Activated T-cell treated with anti-CD3 and anti-CD28 coated beads, Interleukin-2, amount 50 U/mL, for 24 hours (primary cell): Measurements from ENCODE around the gene SLC9A3.

Experiments used
- DNase-seq: peaks from one replicate; pipeline ENCODE4 v3.0.0-alpha.2; 2020
- H3K27ac Mint-ChIP-seq: 2 replicates; pipeline ENCODE4 v1.8.0; 2020; ENCODE audit warnings: mild to moderate bottlenecking, mixed read lengths
- H3K27me3 Mint-ChIP-seq: 2 replicates; pipeline ENCODE4 v1.8.0; 2020; ENCODE audit warnings: mixed read lengths
- H3K36me3 Mint-ChIP-seq: 2 replicates; pipeline ENCODE4 v1.8.0; 2020; ENCODE audit warnings: low read depth, mixed read lengths
- H3K4me1 Mint-ChIP-seq: 2 replicates; pipeline ENCODE4 v1.8.0; 2020; ENCODE audit warnings: low read depth, mixed read lengths
- H3K4me3 Mint-ChIP-seq: 2 replicates; pipeline ENCODE4 v1.8.0; 2020; ENCODE audit warnings: mild to moderate bottlenecking, moderate library complexity, mixed read lengths
- H3K9me3 Mint-ChIP-seq: 2 replicates; pipeline ENCODE4 v1.8.0; 2020; ENCODE audit warnings: mixed read lengths

SLC9A3 gene

DNA sequence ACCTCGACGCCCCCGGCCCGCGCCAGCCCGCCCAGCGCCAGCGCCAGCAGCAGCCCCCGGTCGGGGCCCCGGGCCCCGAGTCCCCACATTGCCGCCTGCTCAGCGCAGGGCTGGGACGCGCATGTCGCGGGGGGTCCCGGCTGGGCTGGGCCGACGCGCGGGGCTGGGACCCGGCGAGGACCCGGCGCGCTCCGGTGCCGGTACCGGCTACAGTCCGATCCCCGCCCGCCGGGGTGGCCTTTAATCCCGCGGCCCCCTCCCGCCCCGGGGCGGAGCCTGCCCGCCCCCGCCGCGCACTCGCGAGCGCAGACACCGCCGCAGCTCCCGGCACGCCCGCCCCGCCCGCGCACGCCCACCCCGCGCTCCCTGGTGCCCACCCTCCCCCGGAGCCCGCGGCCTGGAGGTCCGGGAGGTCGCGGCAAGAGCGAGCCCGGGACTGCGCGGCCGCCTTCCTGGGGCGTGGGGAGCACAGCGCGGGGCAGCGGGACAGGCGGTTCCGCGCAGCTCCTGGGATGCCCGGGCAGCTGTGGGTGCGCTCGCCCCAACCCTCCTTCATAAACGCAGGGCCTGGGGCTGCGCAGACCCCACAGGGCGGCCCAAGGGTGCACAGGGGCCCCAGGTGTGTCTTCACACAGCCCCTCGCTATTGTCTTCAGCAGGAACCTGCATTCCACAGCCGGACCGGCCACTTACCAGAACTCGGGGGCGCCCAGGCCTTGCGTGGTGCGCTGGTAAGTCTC is at the start of gene SLC9A3:
Gene SLC9A3 (minus strand): TSS at position 216 of the 739 bp plus-strand sequence.
- H3K4me1 Mint-ChIP-seq: peaks cover 34% of the 10 kb centered on the region
- H3K27ac Mint-ChIP-seq: no peak within 1 kb of the TSS
- H3K4me3 Mint-ChIP-seq: peak within 1 kb of the TSS; percentile 27
- H3K36me3 Mint-ChIP-seq: no peaks in the 10 kb centered on the region
- no peaks in the 10 kb centered on the region for H3K9me3 Mint-ChIP-seq
- no peak for DNase-seq
- H3K27me3 Mint-ChIP-seq: peaks cover 75% of the 10 kb centered on the region

DNA sequence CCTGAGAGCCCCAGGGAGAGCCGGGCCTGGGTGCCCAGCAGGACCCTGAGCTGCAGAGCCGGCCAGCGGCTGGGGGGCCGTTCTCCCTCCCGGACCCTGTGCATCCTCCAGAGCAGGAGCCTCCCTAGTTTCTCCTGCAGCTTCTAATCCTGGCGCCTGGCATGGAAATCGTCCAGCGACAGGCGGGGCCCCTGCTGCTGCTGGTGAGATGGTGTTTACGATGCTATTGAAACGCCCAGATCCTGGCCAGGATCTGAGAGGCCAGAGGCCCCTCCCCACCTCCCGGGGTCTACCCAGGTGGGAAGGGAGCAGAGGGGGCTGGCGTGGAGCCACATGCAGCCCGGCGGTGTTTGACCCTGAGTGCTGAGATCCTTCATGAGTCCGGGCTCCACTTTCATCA is 49.7 kb upstream of the SLC9A3 start:
- Mint-ChIP-seq H3K36me3 (no peaks in the 10 kb centered on the region), H3K4me1 (no peaks in the 10 kb centered on the region), H3K27me3 (peaks cover 34% of the 10 kb centered on the region), H3K4me3 (no peak overlapping the region), H3K9me3 (peaks cover 14% of the 10 kb centered on the region), H3K27ac (no peak overlapping the region)
- DNase-seq: no peak

DNA sequence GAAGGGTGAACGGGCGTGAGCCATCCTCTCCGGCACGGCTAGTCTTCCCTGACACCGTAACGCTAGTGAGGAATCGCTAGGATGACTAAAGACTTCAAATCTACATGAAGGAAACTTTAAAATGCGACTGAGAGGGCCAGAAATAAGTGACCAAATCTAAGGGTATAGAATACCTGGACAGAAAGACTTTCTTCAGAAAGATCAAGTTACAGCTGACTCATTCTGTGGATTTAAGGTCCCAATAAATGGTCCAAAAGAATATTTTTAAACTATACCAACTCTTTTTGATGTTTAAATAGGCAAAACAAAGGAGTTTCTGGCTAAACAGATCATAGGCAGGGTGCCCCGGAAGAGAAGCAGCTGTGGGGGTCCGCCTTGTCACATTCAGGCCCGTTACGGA is 49.0 kb upstream of the SLC9A3 start:
- Mint-ChIP-seq H3K27ac (no peak overlapping the region), H3K4me1 (no peaks in the 10 kb centered on the region), H3K4me3 (no peak overlapping the region), H3K9me3 (peaks cover 14% of the 10 kb centered on the region), H3K36me3 (no peaks in the 10 kb centered on the region), H3K27me3 (peaks cover 31% of the 10 kb centered on the region)
- no peak for DNase-seq

DNA sequence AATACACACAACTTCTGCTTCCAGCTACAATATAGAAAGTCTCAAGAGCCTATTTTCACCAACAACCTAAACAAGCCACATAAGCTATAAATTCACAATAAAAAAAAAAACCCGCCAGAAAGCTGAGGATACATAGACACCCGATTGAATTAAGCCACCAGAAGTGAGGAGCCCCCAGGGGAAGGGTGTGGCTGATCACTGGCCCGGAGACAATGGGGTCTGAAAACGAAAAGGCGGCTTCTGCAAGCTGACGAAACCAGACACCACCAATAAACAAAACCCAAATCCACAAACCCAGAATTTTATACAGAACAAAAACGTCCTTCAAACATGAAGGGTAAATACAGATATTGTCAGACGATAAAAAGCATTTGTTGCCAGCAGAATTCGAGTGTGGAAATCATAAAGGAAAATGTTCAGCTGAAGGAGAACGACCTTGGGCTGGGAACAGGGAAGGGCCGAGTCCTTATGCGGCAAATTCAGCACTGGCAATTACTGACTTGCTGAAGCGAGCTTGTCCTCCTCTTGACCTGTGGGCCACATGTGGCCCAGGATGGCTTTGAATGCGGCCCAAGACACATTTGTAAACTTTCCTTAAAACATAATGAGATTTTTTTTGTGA is 48.3 kb upstream of the SLC9A3 start:
- no peak for DNase-seq
- Mint-ChIP-seq H3K27me3 (peaks cover 33% of the 10 kb centered on the region), H3K9me3 (peaks cover 14% of the 10 kb centered on the region), H3K4me1 (no peaks in the 10 kb centered on the region), H3K4me3 (no peak overlapping the region), H3K27ac (no peak overlapping the region), H3K36me3 (no peaks in the 10 kb centered on the region)

DNA sequence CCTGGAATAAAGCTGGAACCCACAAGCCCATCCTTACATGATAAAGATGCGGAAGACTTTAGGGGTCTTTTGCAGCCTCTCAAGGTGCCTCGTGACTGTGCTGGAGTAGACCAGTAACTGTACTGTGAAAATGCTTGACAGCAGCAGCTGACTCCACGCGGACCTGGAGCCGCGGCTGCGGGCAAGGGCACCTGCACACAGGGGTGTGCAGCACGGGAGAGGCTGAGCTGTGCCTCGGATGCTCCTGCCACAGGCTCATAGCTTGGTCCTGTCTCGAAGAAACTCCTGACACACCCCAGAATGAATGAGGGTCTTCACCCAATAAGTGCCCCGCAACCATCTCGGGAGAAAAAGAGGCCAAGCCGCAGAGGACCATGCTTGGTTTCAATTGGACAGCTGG is 47.5 kb upstream of the SLC9A3 start:
- no peak for DNase-seq
- Mint-ChIP-seq H3K4me3 (no peak overlapping the region), H3K9me3 (peaks cover 14% of the 10 kb centered on the region), H3K27me3 (peaks cover 41% of the 10 kb centered on the region), H3K27ac (no peak overlapping the region), H3K36me3 (no peaks in the 10 kb centered on the region), H3K4me1 (no peaks in the 10 kb centered on the region)

DNA sequence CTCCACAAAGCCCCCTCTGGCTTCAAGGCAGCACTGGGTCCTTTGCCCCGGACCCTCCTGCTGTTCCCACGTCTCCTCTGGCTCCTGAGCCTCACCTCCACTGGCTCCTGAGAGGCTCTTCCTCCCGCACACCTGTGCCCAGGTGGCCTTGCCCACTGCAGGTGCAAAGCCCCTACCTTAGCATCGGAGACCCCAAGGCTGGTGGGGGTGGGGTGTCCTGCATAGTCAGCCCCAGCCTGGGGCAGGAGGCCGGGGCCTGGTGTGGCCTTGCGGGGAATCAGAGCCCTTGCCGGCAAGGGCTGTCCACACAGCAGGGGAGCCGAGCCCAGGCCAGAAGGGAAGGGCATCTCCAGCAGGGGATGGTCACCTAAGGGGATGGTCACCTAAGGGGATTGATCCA is 46.6 kb upstream of the SLC9A3 start:
- H3K27me3 Mint-ChIP-seq: peaks cover 42% of the 10 kb centered on the region
- no peaks in the 10 kb centered on the region for H3K4me1 Mint-ChIP-seq
- H3K27ac Mint-ChIP-seq: no peak overlapping the region
- peaks cover 8% of the 10 kb centered on the region for H3K9me3 Mint-ChIP-seq
- H3K36me3 Mint-ChIP-seq: no peaks in the 10 kb centered on the region
- H3K4me3 Mint-ChIP-seq: no peak overlapping the region
- no peak for DNase-seq

DNA sequence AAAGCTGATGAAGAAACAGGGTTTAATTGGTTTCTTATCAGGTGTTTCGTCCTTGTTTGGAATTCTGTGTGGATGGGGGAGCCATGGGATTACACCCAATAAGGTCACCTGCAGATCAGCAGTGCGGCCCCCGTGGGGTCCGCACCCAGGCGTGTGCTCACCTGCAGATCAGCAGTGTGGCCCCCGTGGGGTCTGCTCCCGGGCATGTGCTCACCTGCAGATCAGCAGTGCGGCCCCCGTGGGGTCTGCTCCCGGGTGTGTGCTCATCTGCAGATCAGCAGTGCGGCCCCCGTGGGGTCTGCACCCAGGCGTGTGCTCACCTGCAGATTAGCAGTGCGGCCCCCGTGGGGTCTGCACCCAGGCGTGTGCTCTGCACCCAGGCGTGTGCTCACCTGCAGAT is 46.2 kb upstream of the SLC9A3 start:
- Mint-ChIP-seq H3K27ac (no peak overlapping the region), H3K4me1 (no peaks in the 10 kb centered on the region), H3K9me3 (peaks cover 5% of the 10 kb centered on the region), H3K4me3 (no peak overlapping the region), H3K27me3 (peaks cover 39% of the 10 kb centered on the region), H3K36me3 (no peaks in the 10 kb centered on the region)
- no peak for DNase-seq

DNA sequence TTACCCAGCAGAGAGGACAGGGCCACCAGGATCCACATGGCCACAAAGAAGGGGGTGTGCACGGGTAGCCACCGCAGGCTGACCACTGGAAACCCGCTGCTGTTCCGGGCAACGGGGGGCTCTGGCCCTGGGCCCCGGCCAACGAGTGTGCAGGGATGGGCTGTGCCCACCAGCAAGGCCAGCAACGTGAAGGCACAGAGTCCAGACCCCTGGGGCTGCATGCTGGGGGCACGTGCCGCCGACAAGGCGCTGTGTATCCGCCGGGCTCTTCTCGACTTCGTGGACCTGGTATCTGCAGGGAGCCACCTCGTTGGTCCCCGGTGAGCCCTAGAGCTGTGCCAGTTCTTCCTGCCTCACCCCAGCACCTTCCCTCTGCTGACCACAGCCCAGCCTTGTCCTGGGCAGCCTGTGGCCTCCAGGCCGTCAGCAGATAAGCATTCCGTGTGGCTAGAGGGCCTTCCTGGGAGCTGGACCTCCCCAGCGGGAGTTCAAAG is 45.7 kb upstream of the SLC9A3 start:
- Mint-ChIP-seq H3K4me3 (no peak overlapping the region), H3K9me3 (no peaks in the 10 kb centered on the region), H3K4me1 (no peaks in the 10 kb centered on the region), H3K27me3 (peaks cover 34% of the 10 kb centered on the region), H3K36me3 (no peaks in the 10 kb centered on the region), H3K27ac (no peak overlapping the region)
- no peak for DNase-seq

DNA sequence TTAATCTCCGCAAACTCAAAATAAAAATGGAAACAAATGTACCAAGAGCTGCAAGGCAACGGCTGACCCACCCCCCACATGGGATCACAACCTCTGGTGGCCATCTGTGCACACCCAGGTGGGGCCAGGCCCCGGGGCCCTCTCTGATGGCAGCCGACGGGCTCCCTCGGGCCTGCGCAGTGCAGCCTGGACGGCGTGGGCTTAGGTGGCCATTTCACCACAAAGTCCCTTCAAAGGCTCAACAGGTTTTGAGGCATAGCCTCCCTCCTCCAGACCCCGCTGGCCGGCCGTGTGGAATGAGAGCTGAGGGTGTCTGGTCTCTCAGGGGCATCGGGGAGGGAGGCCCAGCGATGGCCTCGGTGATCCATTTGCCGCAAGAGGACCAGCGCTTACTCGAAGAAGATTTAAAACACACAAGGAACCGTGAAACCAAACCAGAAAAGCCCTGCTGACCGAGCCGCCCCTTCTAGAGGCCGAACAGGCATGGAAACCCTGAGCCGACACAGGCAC is 45.2 kb upstream of the SLC9A3 start:
- no peak for DNase-seq
- H3K9me3 Mint-ChIP-seq: no peaks in the 10 kb centered on the region
- no peak overlapping the region for H3K27ac Mint-ChIP-seq
- peaks cover 30% of the 10 kb centered on the region for H3K27me3 Mint-ChIP-seq
- H3K36me3 Mint-ChIP-seq: no peaks in the 10 kb centered on the region
- no peaks in the 10 kb centered on the region for H3K4me1 Mint-ChIP-seq
- H3K4me3 Mint-ChIP-seq: no peak overlapping the region

DNA sequence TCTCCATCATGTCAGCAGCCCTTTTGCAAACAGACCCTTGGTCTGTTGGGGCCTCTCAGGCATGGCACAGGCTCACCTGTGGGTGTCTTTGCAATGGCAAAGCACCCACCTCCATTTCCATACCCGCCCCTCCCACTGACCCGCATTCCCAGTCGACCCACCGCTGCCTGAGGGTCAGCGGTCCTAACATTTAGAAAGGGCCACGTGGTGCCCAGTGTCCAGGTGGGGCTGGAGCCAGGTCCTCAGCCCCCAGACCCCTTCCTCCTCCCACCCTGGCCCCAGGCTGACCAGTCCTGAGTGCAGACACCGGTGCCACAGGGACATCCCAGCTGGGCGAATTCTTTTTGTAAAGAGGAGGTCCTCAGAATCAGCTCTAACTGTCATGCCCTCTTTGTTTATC is 44.6 kb upstream of the SLC9A3 start:
- Mint-ChIP-seq H3K27me3 (peaks cover 25% of the 10 kb centered on the region), H3K27ac (no peak overlapping the region), H3K4me1 (no peaks in the 10 kb centered on the region), H3K4me3 (no peak overlapping the region), H3K36me3 (no peaks in the 10 kb centered on the region), H3K9me3 (no peaks in the 10 kb centered on the region)
- DNase-seq: no peak

DNA sequence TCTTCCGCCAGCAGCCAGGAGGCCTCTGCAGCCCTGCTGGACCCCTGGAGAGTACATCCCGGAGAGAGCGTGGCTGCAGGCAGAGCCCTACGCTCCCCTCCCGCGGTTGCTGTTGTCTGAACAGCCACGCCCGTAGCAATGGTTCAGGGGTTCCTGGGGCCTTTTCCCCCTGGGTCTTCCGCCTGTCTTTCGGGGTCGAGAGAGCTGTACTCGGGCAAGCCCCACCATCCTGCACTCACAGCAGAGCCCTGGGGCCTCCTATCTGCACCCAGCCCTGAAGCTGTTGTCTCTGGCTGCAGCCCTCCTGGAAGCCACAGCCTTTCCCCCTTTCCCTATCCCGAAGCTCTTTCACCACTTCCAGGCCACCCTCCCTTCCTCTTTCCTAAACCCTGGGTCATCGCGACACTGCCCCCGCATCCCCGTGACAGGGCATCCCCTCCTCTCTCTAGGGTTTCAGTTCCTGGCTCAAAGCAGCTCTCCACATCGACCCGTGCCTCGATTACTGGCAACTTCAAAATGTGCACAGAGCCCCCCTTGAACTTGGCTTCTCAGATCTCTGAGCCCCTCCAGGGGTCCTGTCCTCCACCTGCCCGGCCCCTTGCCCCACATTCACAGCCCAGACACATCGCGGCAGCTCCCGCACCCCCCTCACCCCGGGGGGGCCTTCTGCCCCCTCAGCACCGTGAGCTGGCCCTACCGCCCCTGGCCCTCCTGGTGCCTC is 44.0 kb upstream of the SLC9A3 start:
- no peaks in the 10 kb centered on the region for H3K4me1 Mint-ChIP-seq
- no peak for DNase-seq
- no peaks in the 10 kb centered on the region for H3K36me3 Mint-ChIP-seq
- H3K9me3 Mint-ChIP-seq: no peaks in the 10 kb centered on the region
- no peak overlapping the region for H3K4me3 Mint-ChIP-seq
- peaks cover 25% of the 10 kb centered on the region for H3K27me3 Mint-ChIP-seq
- no peak overlapping the region for H3K27ac Mint-ChIP-seq

DNA sequence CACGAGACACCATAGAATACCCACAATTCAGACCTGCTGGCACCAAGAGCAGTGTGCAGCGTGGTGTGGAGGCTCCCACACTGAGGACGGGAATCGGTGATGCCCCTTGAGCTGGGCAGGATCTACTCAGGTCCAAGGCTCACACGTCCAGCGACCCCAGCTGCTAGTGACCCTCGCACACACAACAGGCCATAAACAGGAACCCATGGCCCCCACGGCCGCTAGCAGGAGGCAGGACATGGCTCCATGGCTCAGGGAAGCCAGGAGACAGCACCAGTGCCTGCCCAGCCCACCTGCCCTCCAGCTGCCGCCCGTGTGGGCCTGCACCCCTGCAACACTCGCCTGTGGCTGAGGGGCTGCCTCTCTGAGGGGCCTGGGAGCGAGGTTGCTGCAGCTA is 43.4 kb upstream of the SLC9A3 start:
- no peak for DNase-seq
- Mint-ChIP-seq H3K4me3 (no peak overlapping the region), H3K27ac (no peak overlapping the region), H3K27me3 (peaks cover 25% of the 10 kb centered on the region), H3K9me3 (no peaks in the 10 kb centered on the region), H3K4me1 (no peaks in the 10 kb centered on the region), H3K36me3 (no peaks in the 10 kb centered on the region)

DNA sequence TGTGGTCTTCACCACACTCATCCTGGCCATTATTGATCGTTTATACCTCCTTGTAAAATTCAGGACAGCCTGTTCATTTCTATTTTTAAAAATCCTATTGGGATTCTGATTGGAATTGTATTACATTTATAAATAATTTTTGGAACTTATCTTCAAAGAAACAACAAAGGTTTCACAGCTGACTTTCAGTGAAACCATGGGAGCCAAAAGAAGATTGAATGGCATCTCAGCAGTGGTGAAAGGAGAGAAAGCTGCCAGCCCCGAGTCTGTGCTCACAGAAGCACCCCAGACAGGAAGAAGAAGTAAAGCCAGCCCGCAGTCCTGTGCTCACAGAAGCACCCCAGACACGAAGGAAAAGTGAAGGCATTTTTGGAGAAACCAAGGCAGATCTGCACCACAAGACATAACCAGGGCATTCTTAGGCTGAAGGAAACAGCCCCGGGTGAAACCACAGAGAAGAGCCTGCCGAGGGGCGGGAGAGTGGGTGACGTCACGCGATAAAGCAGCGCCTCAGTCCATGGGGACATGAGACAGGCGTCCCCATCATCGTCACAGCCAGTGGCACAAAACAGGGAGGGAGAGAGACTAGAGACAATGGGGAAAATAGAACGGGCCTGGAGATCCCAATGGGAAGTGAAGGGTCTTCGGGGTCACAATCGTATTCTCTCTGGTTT is 42.5 kb upstream of the SLC9A3 start:
- Mint-ChIP-seq H3K36me3 (no peaks in the 10 kb centered on the region), H3K27ac (no peak overlapping the region), H3K27me3 (peaks cover 25% of the 10 kb centered on the region)

DNA sequence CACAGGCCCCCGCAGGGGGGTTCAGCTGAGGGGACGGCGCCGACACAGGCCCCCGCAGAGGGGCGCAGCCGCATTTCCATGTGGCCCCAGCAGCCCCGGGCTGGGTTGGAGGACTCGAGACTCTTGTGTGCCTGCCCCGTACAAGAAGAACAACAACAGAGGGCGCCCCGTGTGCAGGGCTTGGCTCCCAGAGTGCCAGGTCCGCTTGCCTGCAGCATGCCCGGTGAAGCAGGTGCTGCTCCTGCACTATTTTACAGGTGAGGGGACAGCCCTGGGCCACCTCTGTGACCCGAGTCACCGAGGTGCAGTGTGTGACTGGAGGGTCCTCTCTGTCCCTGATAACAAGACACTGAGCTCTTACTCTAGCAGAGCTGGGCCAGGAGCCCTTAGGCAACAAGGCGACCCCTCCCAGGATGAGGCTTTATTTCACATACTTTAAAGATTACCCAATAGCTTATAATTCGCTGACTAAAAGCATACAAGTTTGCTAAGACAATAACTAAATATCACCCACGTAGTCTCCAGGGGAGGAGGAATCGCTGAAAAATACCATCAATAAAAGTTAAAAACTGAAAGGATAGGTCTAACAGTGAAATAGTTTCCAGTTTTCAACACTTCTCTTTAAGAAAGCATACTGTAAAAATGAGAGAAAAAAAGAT is 41.7 kb upstream of the SLC9A3 start:
- no peak for DNase-seq
- Mint-ChIP-seq H3K36me3 (no peaks in the 10 kb centered on the region), H3K4me3 (no peak overlapping the region), H3K27me3 (peaks cover 30% of the 10 kb centered on the region), H3K9me3 (no peaks in the 10 kb centered on the region), H3K27ac (no peak overlapping the region), H3K4me1 (no peaks in the 10 kb centered on the region)

More for the DNA sequence above, 42.5 kb upstream of the SLC9A3 start:
- Mint-ChIP-seq H3K4me3 (no peak overlapping the region), H3K9me3 (no peaks in the 10 kb centered on the region), H3K4me1 (no peaks in the 10 kb centered on the region)
- no peak for DNase-seq
